NCI-H128 (cell line): ENCODE results near the gene GTPBP1.

ENCODE experiments used
- DNase-seq: peaks from one replicate; lab custom pipeline; 2025; ENCODE audit not compliant: unreplicated experiment; lab: John Stamatoyannopoulos, UW

GTPBP1 gene

DNA sequence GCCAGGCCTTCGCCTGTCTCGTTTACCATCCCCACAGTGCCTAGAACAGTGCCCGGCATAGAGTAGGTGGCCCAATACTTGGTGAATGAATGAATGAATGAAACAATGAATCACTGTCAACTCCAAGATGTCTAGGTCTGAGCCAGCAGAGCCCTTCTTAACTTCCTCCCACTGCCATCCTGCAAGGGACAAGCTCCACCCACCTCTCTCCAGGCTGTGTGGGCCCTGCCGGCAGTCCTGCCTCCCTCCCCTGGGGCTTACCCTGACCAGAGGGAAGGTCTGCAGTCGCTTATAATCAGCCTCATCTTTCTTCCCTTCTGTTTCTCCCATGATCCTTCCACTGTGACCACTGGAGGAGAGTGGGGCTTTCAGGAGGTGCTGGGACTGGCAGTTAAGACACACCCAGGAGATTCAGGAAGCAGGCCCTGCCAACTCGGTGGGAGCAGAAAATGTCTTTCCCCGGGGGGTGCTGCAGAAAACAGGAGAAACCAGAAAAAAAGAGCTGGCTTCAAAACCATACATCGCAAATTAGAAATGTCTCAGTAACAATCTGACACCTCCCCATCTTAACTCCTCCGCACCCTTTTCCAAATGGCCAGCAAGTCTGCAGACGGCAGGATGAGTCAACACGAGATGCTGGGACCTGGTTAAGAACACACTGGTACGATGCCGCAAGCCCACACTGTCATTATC lies 76.8 kb downstream of the GTPBP1 start:
- no peak for DNase-seq
